GM19025 (cell line): Measurements from ENCODE around the gene LCK.

Experiments used
- ATAC-seq: cut with Tn5 transposase; IDR thresholded peaks from one replicate; pipeline ENCODE4 v1.9.1; 2021; ENCODE audit warnings: mild to moderate bottlenecking, low read depth, moderate library complexity; ENCODE audit not compliant: unreplicated experiment

LCK gene

GRCh38 chr1:32250893-32251716 is at the start of gene LCK:
Gene LCK, plus strand, starts transcription at chr1:32251265. Its CDS starts 23,065 bp downstream, at chr1:32274330.
- no peak for ATAC-seq

- ATAC-seq: no peak
Measured at GRCh38 chr1:32204943-32205361, 46.1 kb upstream of the LCK start.

GRCh38 chr1:32205401-32206370 is 45.4 kb upstream of the LCK start, which contains the start of gene IQCC:
Gene IQCC, plus strand, starts transcription at chr1:32205671. Its CDS starts 11 bp downstream, at chr1:32205682.
- ATAC-seq: peak; percentile 38

- ATAC-seq: no peak
Measured at GRCh38 chr1:32208469-32208868, 42.6 kb upstream of the LCK start.

- no peak for ATAC-seq
Measured at GRCh38 chr1:32208891-32209328, 42.2 kb upstream of the LCK start, which contains the start of gene DCDC2B. Gene DCDC2B, plus strand, starts transcription at chr1:32209089. Its CDS starts 5 bp downstream, at chr1:32209094.

GRCh38 chr1:32215629-32216480 is 35.2 kb upstream of the LCK start:
- ATAC-seq: no peak

- ATAC-seq: no peak
Measured at GRCh38 chr1:32216566-32216965, 34.5 kb upstream of the LCK start.

- no peak for ATAC-seq
Measured at GRCh38 chr1:32219022-32219421, 32.0 kb upstream of the LCK start.

- no peak for ATAC-seq
Measured at GRCh38 chr1:32220746-32221580, 30.1 kb upstream of the LCK start.

- no peak for ATAC-seq
Measured at GRCh38 chr1:32221581-32221979, 29.5 kb upstream of the LCK start.

GRCh38 chr1:32221980-32222755 is 28.9 kb upstream of the LCK start, which contains the start of the genes EIF3I and TMEM234:
Gene EIF3I, plus strand, starts transcription at chr1:32222407. Its CDS starts 35 bp downstream, at chr1:32222442.
Gene TMEM234, minus strand, starts transcription at chr1:32222353. Its CDS starts 31 bp downstream, at chr1:32222322.
- peak; percentile 86 for ATAC-seq

- ATAC-seq: no peak
Measured at GRCh38 chr1:32223683-32224082, 27.4 kb upstream of the LCK start.

GRCh38 chr1:32224285-32224684 is 26.8 kb upstream of the LCK start:
- no peak for ATAC-seq

GRCh38 chr1:32228771-32229170 is 22.3 kb upstream of the LCK start:
- ATAC-seq: no peak

GRCh38 chr1:32231843-32232432 is 19.1 kb upstream of the LCK start:
- ATAC-seq: no peak

GRCh38 chr1:32232558-32233304 is 18.3 kb upstream of the LCK start:
- ATAC-seq: no peak

GRCh38 chr1:32234792-32235191 is 16.3 kb upstream of the LCK start:
- ATAC-seq: no peak
